ENCODE measurements around the gene MRTFB.

The MRTFB gene

DNA sequence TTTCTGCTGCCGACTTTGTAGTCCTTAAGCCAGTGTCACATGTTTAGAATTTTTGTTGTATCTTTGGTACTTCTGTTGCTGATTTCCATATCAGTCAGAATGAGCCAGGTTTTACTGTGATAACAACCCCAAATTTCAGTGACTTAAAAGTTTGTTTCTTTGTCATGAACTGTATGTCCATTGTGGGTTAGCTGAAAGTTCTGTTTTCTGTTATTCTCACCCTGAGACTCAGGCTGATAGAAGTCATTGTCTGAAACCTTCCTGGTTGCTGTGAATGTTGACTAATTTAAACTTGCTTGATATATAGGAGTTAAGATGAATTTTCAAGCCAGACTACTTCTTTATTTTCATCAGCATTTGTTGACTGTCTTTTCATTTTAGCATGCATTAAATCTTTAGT is 68.8 kb downstream of the MRTFB start:
- no peaks in the 10 kb centered on the region for H3K27me3 ChIP-seq
- no peak overlapping the region for H3K4me3 ChIP-seq (ENCODE audit: low read depth, low read length)
- 0 out of 2 replicates have a peak, but pooled peaks cover 2% of the 10 kb centered on the region for H3K4me1 ChIP-seq
- no peaks in the 10 kb centered on the region for H3K9me3 ChIP-seq
- no peak for DNase-seq
- TF ChIP-seq, protein P1, sequence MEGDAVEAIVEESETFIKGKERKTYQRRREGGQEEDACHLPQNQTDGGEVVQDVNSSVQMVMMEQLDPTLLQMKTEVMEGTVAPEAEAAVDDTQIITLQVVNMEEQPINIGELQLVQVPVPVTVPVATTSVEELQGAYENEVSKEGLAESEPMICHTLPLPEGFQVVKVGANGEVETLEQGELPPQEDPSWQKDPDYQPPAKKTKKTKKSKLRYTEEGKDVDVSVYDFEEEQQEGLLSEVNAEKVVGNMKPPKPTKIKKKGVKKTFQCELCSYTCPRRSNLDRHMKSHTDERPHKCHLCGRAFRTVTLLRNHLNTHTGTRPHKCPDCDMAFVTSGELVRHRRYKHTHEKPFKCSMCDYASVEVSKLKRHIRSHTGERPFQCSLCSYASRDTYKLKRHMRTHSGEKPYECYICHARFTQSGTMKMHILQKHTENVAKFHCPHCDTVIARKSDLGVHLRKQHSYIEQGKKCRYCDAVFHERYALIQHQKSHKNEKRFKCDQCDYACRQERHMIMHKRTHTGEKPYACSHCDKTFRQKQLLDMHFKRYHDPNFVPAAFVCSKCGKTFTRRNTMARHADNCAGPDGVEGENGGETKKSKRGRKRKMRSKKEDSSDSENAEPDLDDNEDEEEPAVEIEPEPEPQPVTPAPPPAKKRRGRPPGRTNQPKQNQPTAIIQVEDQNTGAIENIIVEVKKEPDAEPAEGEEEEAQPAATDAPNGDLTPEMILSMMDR (IDR thresholded peaks at IDR 0.05; ENCODE audit: low read depth, low read length), result no peak
- H3K36me3 ChIP-seq, result peaks cover 9% of the 10 kb centered on the region

DNA sequence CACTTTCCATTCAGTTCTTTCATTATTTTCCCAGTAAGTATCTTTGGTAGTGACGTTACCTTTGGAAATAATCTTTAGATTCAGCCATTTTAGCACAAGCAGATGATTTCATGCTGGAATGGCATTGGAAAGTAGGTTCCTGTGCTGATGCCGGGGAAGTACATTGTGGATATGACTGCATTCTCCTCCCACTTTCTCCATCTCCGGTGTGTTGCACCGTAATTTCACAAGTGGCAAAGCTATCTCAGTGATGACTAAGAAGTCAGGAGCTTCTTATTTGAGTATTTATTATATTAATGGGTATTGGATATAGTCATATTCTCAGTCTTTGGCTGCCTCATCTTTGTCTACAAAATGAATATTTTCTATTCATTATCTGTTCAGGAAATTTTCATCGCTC is 69.8 kb downstream of the MRTFB start:
- Histone ChIP-seq H3K9me3 (no peaks in the 10 kb centered on the region), H3K4me3 (ENCODE audit: low read depth, low read length) (no peak overlapping the region), H3K36me3 (peaks cover 9% of the 10 kb centered on the region), H3K4me1 (0 out of 2 replicates have a peak, but pooled peaks cover 2% of the 10 kb centered on the region), H3K27me3 (no peaks in the 10 kb centered on the region)
- DNase-seq, result no peak
- TF ChIP-seq, protein P1 (IDR thresholded peaks at IDR 0.05; ENCODE audit: low read depth, low read length), result no peak

DNA sequence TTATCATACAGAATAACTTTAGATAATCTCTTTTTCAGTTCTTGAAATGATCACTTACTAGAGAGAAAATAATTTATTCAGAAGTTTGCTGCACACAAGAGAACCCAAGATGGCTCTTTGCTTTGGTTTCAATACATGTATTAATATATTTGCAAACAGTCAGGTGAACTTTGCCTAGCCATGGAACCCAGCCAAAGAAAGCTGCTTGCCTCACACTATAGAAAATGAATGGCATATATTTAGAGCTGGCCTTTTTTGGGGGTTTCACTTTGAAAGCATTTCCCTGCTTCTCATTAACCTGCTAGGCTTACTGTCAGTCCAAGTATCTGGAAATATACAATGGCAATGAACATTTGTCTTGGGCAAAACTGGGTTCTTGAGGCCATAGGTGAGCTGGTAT is 75.3 kb downstream of the MRTFB start:
- TF ChIP-seq, protein P1 (IDR thresholded peaks at IDR 0.05; ENCODE audit: low read depth, low read length), result no peak
- no peaks in the 10 kb centered on the region for H3K36me3 ChIP-seq
- H3K4me1 ChIP-seq, result no peaks in the 10 kb centered on the region
- no peaks in the 10 kb centered on the region for H3K27me3 ChIP-seq
- no peak overlapping the region for H3K4me3 ChIP-seq (ENCODE audit: low read depth, low read length)
- no peak for DNase-seq
- no peaks in the 10 kb centered on the region for H3K9me3 ChIP-seq

DNA sequence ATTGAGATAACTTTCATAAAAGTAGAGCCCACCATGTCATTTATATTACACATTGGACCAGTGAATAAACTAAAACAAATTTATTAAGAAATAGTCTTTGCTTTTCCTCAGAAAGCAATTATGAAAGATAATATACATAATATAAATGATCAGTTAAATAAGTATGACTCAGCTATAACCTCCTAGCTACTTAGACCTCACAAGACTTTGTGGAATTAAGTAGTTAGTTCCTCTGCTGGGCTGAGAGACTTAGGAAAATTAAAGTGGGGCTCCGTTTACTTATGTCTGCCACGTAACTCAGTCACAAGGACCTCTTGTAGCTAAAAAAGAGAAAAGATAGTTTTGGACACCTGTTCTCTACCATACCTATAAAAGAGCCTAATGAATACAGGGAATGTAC is 76.9 kb downstream of the MRTFB start:
- TF ChIP-seq, protein P1 (IDR thresholded peaks at IDR 0.05; ENCODE audit: low read depth, low read length), result no peak
- H3K27me3 ChIP-seq, result no peaks in the 10 kb centered on the region
- no peaks in the 10 kb centered on the region for H3K4me1 ChIP-seq
- H3K9me3 ChIP-seq, result no peaks in the 10 kb centered on the region
- H3K36me3 ChIP-seq, result no peaks in the 10 kb centered on the region
- DNase-seq, result no peak
- H3K4me3 ChIP-seq (ENCODE audit: low read depth, low read length), result no peak overlapping the region

DNA sequence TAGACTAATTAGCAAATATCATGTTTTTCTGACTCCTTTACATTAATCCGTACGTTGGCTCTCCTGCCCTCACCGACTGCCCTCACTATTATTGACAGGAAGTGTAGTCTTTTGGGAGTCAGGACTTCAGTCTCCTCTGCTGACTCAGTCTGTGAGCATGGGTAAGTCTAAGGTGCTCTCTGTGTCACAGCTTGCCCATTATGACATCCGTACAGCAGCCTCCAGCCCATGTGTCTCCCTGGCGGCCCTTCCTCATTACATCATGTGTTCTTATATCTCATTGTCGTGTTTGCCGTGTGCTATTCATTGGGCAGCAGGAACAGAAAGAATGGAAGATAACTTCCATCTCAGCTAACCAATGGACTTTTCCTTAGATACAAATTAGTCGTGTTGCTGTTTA is 77.5 kb downstream of the MRTFB start:
- no peaks in the 10 kb centered on the region for H3K4me1 ChIP-seq
- no peak for DNase-seq
- H3K36me3 ChIP-seq, result no peaks in the 10 kb centered on the region
- no peaks in the 10 kb centered on the region for H3K27me3 ChIP-seq
- TF ChIP-seq, protein P1 (IDR thresholded peaks at IDR 0.05; ENCODE audit: low read depth, low read length), result no peak
- no peaks in the 10 kb centered on the region for H3K9me3 ChIP-seq
- H3K4me3 ChIP-seq (ENCODE audit: low read depth, low read length), result no peak overlapping the region

DNA sequence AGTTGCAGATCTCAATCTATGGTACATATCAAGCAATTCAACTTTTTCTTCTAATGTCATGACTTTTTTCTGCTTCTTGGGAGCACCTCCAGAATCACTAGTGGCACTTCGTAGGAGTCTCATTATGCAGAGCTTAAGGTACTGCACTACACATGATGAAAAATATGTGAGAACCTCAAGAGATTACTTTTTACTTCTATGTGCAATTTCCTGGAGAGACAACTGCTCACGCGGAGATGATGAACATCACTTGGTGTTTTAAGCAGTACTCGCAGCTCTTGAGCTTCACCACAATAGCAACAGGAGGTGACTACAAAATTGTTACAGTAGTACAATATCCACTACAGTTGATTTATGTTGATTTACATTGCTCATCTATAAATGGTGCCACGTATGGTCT is 79.7 kb downstream of the MRTFB start:
- no peaks in the 10 kb centered on the region for H3K27me3 ChIP-seq
- H3K9me3 ChIP-seq, result no peaks in the 10 kb centered on the region
- TF ChIP-seq, protein P1 (IDR thresholded peaks at IDR 0.05; ENCODE audit: low read depth, low read length), result no peak
- H3K4me1 ChIP-seq, result no peaks in the 10 kb centered on the region
- H3K4me3 ChIP-seq (ENCODE audit: low read depth, low read length), result no peak overlapping the region
- no peak for DNase-seq
- no peaks in the 10 kb centered on the region for H3K36me3 ChIP-seq
